ENCODE data around the gene HCN2. TPM values are rescaled to one million over a fixed set of nuclear protein-coding genes. Genes with fewer than 3 reads are reported as not detected.
A peak's percentile ranks its signal among the peaks of the same experiment; 100 is the strongest.

The HCN2 gene
- total and polyA plus RNA-seq, 2 of the 13 experiments (the other 11 are each of a cell fraction or from before 2014, with no cell fraction given) = 0.01 TPM; not detected in 1

DNA sequence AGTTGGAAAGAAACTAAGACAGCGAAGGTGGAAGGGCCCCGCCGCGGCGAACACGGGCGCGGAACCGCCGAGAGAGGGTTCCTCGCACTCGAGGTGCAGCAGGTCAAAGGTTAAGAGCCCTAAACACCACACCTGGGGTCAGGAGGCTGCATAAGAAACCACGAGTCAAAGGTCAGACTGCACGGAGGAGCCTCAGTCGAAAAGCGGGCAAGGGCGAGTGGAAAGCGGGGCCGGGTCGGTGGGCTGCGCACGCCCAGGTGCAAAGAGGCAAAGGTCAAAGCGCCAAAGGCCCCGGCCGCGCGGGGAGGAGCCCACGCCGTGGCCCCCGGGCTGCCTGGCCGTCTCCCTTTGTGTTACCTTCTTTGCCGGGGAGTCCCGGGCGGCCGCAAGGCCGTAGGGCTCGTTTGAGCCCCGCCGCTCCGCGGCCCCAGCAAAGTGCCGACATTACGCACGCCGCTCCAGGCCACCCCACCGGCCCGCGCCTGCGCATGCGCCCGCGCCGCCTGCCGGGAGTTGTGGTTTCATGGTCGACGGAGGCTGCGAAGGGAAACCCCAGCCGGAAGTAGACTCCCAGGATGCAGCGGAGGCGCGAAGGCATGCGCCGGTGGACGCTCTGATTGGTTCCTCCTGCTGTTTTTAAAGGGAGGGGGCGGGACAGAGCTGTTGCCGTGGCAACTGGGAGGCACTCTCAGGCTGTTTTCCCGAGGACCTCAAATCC, 43.5 kb downstream of the HCN2 start, which contains the start of gene POLRMT (continued):
- TF ChIP-seq AKNA (CRISPR knock-in tag; IDR thresholded peaks at IDR 0.05; ENCODE audit: borderline replicate concordance) (no peak), NFIC (IDR thresholded peaks at IDR 0.05; ENCODE audit: low read length) (no peak), SAFB2 (CRISPR knock-in tag; IDR thresholded peaks at IDR 0.05; ENCODE audit: borderline replicate concordance, low read depth) (0 out of 2 replicates have a peak, but pooled peaks have one; percentile 30), TEAD3 (CRISPR knock-in tag; optimal IDR thresholded peaks at IDR 0.05; ENCODE audit: borderline replicate concordance) (peak; percentile 79), RFX3 (CRISPR knock-in tag; IDR thresholded peaks at IDR 0.05) (peak; percentile 98), ZNF878 (CRISPR knock-in tag; IDR thresholded peaks at IDR 0.05) (no peak), HDAC2 (CRISPR knock-in tag; IDR thresholded peaks at IDR 0.05) (no peak; the same call in 1 of the 2 replicates), ZNF646 (CRISPR knock-in tag; IDR thresholded peaks at IDR 0.05) (no peak), SETDB1 (CRISPR knock-in tag; IDR thresholded peaks at IDR 0.05; ENCODE audit: borderline replicate concordance) (no peak), HINFP (CRISPR knock-in tag; IDR thresholded peaks at IDR 0.05; ENCODE audit: low read depth) (no peak), ETV5 (CRISPR knock-in tag; IDR thresholded peaks at IDR 0.05; ENCODE audit: borderline replicate concordance) (peak; percentile 76)
- TF ChIP-seq, protein P1, sequence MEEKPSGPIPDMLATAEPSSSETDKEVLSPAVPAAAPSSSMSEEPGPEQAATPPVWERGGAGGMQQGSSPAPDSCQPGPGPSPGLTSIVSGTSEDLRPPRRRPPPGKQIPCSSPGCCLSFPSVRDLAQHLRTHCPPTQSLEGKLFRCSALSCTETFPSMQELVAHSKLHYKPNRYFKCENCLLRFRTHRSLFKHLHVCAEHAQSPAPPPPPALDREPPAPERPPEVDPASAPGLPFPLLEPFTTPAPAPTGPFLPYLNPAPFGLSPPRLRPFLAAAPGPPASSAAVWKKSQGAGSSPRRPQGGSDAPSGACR (CRISPR knock-in tag; IDR thresholded peaks at IDR 0.05) = peak; percentile 14; the same call in 1 of the 2 replicates

Measured in HepG2 (cell line).